ENCODE results near the gene ZBTB5.
"Not testable (repeated sequence)": the region's sequence is repeated elsewhere in the genome, so short reads cannot be mapped to it uniquely, and the experiment has no call there.

ZBTB5 gene

DNA sequence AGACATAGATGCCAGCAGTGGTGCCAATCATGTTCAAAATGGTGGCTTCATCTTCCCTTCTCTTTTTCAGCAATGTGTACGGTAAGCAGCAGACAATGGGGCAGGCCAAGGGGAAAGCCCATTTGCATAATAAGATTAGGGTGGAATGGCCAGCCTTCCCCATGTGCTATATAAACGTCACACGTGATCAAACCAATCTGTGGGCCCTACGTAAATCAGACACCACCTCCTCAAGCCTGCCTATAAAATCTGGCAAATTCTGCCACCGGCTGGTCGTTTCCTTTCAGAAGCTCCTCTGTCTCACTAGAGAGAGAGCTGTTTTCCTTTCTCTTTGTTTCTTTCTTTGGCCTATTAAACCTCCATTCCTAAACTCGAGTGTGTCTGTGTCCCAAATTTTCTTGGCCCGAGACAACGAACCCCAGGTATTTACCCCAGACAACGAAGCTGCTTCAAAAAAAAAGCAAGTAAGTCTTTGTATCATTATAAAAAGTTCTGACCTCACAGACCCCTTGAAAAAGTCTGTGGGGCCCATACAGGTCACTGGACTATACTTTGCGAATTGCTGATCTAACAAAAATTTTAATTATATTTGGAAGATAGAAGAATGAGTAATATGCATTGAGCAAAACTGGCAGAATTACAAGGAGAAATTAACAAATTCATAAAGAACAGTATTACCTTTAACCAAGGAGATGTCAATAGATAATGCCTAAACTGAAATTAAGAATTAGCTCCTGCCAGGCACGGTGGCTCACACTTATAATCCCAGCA lies 15.2 kb downstream of the ZBTB5 start:
- DNase-seq (ENCODE audit: low read depth in 2 of 2), result no peak

DNA sequence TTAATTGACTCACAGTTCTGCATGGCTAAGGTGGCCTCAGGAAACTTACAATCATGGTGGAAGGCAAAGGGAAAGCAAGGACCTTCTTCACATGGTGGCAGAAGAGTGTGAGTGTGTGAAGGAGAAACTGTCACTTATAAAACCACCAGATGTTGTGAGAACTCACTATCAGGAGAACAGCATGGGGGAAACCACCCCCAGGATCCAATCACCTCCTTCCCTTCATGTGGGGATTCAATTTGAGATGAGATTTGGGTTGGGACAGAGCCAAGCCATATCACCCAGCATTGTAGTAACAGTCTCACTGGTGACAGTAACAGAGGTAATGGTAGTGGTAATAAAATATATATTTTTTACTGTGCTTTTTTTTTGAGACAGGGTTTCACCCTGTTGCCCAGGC lies 18.1 kb downstream of the ZBTB5 start:
- no peak for DNase-seq (ENCODE audit: low read depth in 2 of 2)

- DNase-seq (ENCODE audit: low read depth in 2 of 2), result no peak
Observed at GRCh38 chr9:37446401-37446800, 18.8 kb downstream of the ZBTB5 start.

- no peak for DNase-seq (ENCODE audit: low read depth in 2 of 2)
Observed at GRCh38 chr9:37445832-37446231, 19.4 kb downstream of the ZBTB5 start.

- DNase-seq (ENCODE audit: low read depth in 2 of 2), result no peak
Observed at GRCh38 chr9:37444890-37445289, 20.4 kb downstream of the ZBTB5 start.

GRCh38 chr9:37443566-37443965 lies 21.7 kb downstream of the ZBTB5 start:
- DNase-seq (ENCODE audit: low read depth in 2 of 2), result no peak

DNA sequence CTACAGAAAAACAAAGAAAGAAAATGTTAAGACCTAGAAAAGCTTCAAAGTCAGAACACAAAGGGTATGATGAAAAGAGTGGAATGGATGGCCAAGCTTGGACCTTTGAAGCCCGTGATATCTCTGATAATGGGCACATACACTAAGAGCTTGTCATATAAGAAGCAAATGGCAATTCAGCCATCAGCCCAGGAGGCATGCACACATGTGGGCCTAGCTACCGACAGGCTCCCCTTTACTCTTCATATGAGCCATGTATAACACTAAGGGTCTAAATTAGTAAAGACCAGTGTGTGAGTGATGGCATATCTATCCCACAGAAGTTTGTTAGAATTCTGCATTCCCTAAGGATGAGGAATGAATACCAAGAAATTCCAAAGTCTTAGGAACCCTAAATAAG lies 22.7 kb downstream of the ZBTB5 start:
- DNase-seq (ENCODE audit: low read depth in 2 of 2), result no peak

- no peak for DNase-seq (ENCODE audit: low read depth in 2 of 2)
Observed at GRCh38 chr9:37441776-37442370, 23.4 kb downstream of the ZBTB5 start.

- no peak for DNase-seq (ENCODE audit: low read depth in 2 of 2)
Observed at GRCh38 chr9:37438359-37438758, 26.9 kb downstream of the ZBTB5 start.

GRCh38 chr9:37437621-37438020 lies 27.6 kb downstream of the ZBTB5 start:
- no peak for DNase-seq (ENCODE audit: low read depth in 2 of 2)

- DNase-seq (ENCODE audit: low read depth in 2 of 2), result no peak
Observed at GRCh38 chr9:37437010-37437409, 28.2 kb downstream of the ZBTB5 start.

DNA sequence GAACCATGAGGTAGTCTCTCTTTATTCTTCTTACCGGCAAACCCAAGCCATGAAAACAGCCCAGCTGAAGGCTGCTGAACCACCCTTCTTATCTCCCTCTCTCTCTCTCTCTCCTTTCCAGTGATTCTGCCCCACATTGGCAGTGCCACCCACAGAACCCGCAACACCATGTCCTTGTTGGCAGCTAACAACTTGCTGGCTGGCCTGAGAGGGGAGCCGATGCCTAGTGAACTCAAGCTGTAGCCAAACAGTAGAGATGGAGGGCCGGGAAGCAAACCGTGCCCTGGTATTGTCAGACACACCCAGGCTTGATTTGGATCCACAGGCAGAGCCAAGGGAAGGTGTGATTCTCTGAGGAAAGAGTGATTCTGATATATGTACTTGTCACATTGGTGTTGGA lies 28.7 kb downstream of the ZBTB5 start:
- DNase-seq (ENCODE audit: low read depth in 2 of 2), result no peak

GRCh38 chr9:37433867-37434371 lies 31.3 kb downstream of the ZBTB5 start:
- no peak for DNase-seq (ENCODE audit: low read depth in 2 of 2)

DNA sequence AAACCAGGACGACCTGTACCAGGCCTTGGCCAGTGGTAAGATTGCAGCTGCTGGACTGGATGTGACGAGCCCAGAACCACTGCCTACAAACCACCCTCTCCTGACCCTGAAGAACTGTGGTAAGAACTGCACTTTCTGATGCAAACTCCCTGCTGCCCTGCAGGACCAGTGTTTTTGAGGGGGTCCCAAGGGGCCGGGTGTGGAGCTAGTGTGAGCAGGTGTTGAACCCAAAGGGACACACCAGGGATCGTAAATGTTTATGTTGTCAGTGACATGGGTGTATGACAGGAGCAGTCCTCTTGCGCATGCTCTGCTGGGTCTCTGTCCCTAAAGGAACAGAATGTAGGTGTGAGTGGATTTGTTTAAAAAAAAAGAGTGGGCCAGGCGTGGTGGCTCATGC lies 33.2 kb downstream of the ZBTB5 start:
- no peak for DNase-seq (ENCODE audit: low read depth in 2 of 2)

GRCh38 chr9:37430841-37431597 lies 34.2 kb downstream of the ZBTB5 start:
- no peak for DNase-seq (ENCODE audit: low read depth in 2 of 2)

- no peak for DNase-seq (ENCODE audit: low read depth in 2 of 2)
Observed at GRCh38 chr9:37429441-37430285, 35.6 kb downstream of the ZBTB5 start.

- DNase-seq (ENCODE audit: low read depth in 2 of 2), result no peak
Observed at GRCh38 chr9:37428345-37428744, 36.9 kb downstream of the ZBTB5 start.

- DNase-seq (ENCODE audit: low read depth in 2 of 2), result no peak
Observed at GRCh38 chr9:37426846-37427245, 38.4 kb downstream of the ZBTB5 start.

DNA sequence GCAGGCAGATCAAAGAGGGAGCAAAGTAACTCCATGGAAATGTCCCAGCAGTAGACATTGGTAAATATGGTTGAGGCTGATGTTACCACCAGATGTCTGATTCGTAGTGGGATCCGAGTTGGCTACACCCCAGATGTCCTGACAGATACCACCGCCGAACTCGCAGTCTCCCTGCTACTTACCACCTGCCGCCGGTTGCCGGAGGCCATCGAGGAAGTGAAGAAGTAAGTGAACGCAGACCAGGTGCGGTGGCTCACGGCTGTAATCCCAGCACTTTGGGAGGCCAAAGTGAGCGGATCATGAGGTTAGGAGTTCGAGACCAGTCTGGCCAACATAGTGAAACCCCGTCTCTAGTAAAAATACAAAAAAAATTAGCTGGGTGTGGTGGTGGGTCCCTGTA lies 38.8 kb downstream of the ZBTB5 start:
- DNase-seq (ENCODE audit: low read depth in 2 of 2), result not testable (repeated sequence)

GRCh38 chr9:37425298-37425752 lies 39.9 kb downstream of the ZBTB5 start:
- no peak for DNase-seq (ENCODE audit: low read depth in 2 of 2)

GRCh38 chr9:37424686-37425297 lies 40.5 kb downstream of the ZBTB5 start:
- no peak for DNase-seq (ENCODE audit: low read depth in 2 of 2)

Measured in fibroblast of skin of left quadriceps (primary cell).